Liver (tissue), 3 donors: ENCODE measurements around the gene ECI1.
"Not testable (repeated sequence)": the region's sequence is repeated elsewhere in the genome, so short reads cannot be mapped to it uniquely, and the experiment has no call there.

Experiments
- ATF3 ChIP-seq: IDR thresholded peaks from 2 replicates; pipeline ENCODE4 v1.6.1; 2016; ENCODE audit warnings: antibody characterized with exemption
- CTCF ChIP-seq: fragments of 150-350 bp; IDR thresholded peaks from 2 replicates; pipeline ENCODE4 v1.5.1; 2017; ENCODE audit warnings: improper control_type of control experiment, low read depth, low read length; ENCODE audit not compliant: missing input control
- EGR1 ChIP-seq, 2 donors: IDR thresholded peaks; 2 replicates each; pipeline ENCODE4 v1.6.1; 2016 to 2018; ENCODE audit warnings: antibody characterized with exemption in 2 of 2, low read depth in 2 of 2
- FOXA1 ChIP-seq: IDR thresholded peaks from 2 replicates; pipeline ENCODE4 v1.6.1; 2016; ENCODE audit warnings: antibody characterized with exemption
- FOXA2 ChIP-seq: IDR thresholded peaks from 2 replicates; pipeline ENCODE4 v1.6.1; 2016; ENCODE audit warnings: antibody characterized with exemption
- GABPA ChIP-seq, 2 donors: IDR thresholded peaks in 1 of 2; conservative IDR thresholded peaks in 1 of 2; 2 replicates each; pipeline ENCODE4 v1.6.1; 2016; ENCODE audit warnings: antibody characterized with exemption in 2 of 2, mild to moderate bottlenecking in 1 of 2, moderate library complexity in 1 of 2
- JUND ChIP-seq, 2 donors: IDR thresholded peaks; 2 replicates each; pipeline ENCODE4 v1.6.1; 2016; ENCODE audit warnings: antibody characterized with exemption in 2 of 2
- RAD21 ChIP-seq, 2 donors: IDR thresholded peaks; 2 replicates each; pipeline ENCODE4 v1.6.1; 2016; ENCODE audit warnings: antibody characterized with exemption in 2 of 2, mild to moderate bottlenecking in 2 of 2
- REST ChIP-seq: IDR thresholded peaks from 2 replicates; pipeline ENCODE4 v1.6.1; 2016; ENCODE audit warnings: antibody characterized with exemption, mild to moderate bottlenecking
- RXRA ChIP-seq, 2 donors: IDR thresholded peaks; 2 replicates each; pipeline ENCODE4 v1.6.1; 2017 to 2018; ENCODE audit warnings: antibody characterized with exemption in 2 of 2, mild to moderate bottlenecking in 1 of 2
- SP1 ChIP-seq: IDR thresholded peaks from 2 replicates; pipeline ENCODE4 v1.6.1; 2018; ENCODE audit warnings: antibody characterized with exemption, mild to moderate bottlenecking
- TAF1 ChIP-seq: conservative IDR thresholded peaks from 2 replicates; pipeline ENCODE4 v1.6.1; 2016; ENCODE audit warnings: antibody characterized with exemption, mild to moderate bottlenecking
- YY1 ChIP-seq: IDR thresholded peaks from 2 replicates; pipeline ENCODE4 v1.6.1; 2016; ENCODE audit warnings: antibody characterized with exemption, mild to moderate bottlenecking
- donor health status: healthy.
- donor health status: healthy.

GRCh38 chr16:2266887-2267286 is 15.5 kb upstream of the ECI1 start:
- TF ChIP-seq CTCF; EGR1 (IDR thresholded peaks at IDR 0.05; ENCODE audit: low read depth in 2 of 2); RXRA (IDR thresholded peaks at IDR 0.05); JUND (IDR thresholded peaks at IDR 0.05); ATF3; REST; TAF1; RAD21 (IDR thresholded peaks at IDR 0.05); SP1; GABPA (IDR thresholded peaks at IDR 0.05 in 1 of 2, conservative IDR thresholded peaks at IDR 0.05 in 1 of 2); FOXA2; FOXA1; YY1: not testable (repeated sequence)
